Fibroblast of lung (primary cell): Measurements from ENCODE around the gene GREM2. TPM values are rescaled to one million over a fixed set of nuclear protein-coding genes. Genes with fewer than 3 reads are reported as not detected.
A peak's percentile ranks its signal among the peaks of the same experiment; 100 is the strongest.

Experiments
- DNase-seq, 2 donors: peaks; one replicate each; pipeline versions ENCODE4 v3.0.0 to v3.0.0-alpha.2; 2010; ENCODE audit warnings: low read depth in 2 of 2
- H2AFZ ChIP-seq: 2 replicates; pipeline ENCODE4 v1.5.1; 2012; ENCODE audit warnings: low read length, control low read depth, inconsistent platforms
- H3K27ac ChIP-seq: 2 replicates; pipeline ENCODE4 v1.5.1; 2011; ENCODE audit warnings: low read length, control low read depth; ENCODE audit not compliant: insufficient read depth
- H3K27me3 ChIP-seq: 2 replicates; pipeline ENCODE4 v1.5.1; 2011; ENCODE audit warnings: mild to moderate bottlenecking, low read length; ENCODE audit not compliant: control insufficient read depth, insufficient read depth
- H3K36me3 ChIP-seq: 2 replicates; pipeline ENCODE4 v1.5.1; 2011; ENCODE audit warnings: low read length; ENCODE audit not compliant: control insufficient read depth, insufficient read depth
- H3K4me1 ChIP-seq: 2 replicates; pipeline ENCODE4 v1.5.1; 2011; ENCODE audit warnings: low read length; ENCODE audit not compliant: control insufficient read depth, insufficient read depth; ENCODE audit errors: extremely low read depth
- H3K4me2 ChIP-seq: 2 replicates; pipeline ENCODE4 v1.5.1; 2011; ENCODE audit warnings: low read length, control low read depth; ENCODE audit not compliant: insufficient read depth; ENCODE audit errors: extremely low read depth
- H3K4me3 ChIP-seq, 4 experiments: fragments of 200-600 bp in 1 of 4; sonication (generic) in 1 of 4; replicated peaks in 1 of 4; 2 replicates each; pipeline ENCODE4 v1.5.1; 2011 to 2016; ENCODE audit warnings: low read length in 4 of 4, low read depth in 3 of 4, mild to moderate bottlenecking in 3 of 4, control low read depth in 2 of 4, inconsistent platforms in 1 of 4, mixed read lengths in 1 of 4; ENCODE audit not compliant: insufficient read depth in 1 of 4; ENCODE audit errors: control extremely low read depth in 1 of 4
- H3K79me2 ChIP-seq: 2 replicates; pipeline ENCODE4 v1.5.1; 2012; ENCODE audit warnings: mild to moderate bottlenecking, low read length, inconsistent platforms; ENCODE audit not compliant: control insufficient read depth, insufficient read depth
- H3K9ac ChIP-seq: 2 replicates; pipeline ENCODE4 v1.5.1; 2011; ENCODE audit warnings: mild to moderate bottlenecking, low read length, control low read depth; ENCODE audit not compliant: insufficient read depth
- H3K9me3 ChIP-seq: 2 replicates; pipeline ENCODE4 v1.5.1; 2012; ENCODE audit warnings: low read depth, low read length; ENCODE audit not compliant: control insufficient read depth, insufficient read depth
- H4K20me1 ChIP-seq: 2 replicates; pipeline ENCODE4 v1.5.1; 2011; ENCODE audit warnings: low read length; ENCODE audit not compliant: control insufficient read depth, insufficient read depth; ENCODE audit errors: extremely low read depth
- EZH2 ChIP-seq: IDR thresholded peaks from 2 replicates; pipeline ENCODE4 v1.5.1; 2012; ENCODE audit warnings: low read length, control low read depth, mild to moderate bottlenecking; ENCODE audit errors: missing control alignments
- polyA plus RNA-seq, 2 donors: library from polyadenylated mRNA; depleted of rRNA in 1 of 2; stranded (reverse) in 1 of 2; unstranded in 1 of 2; fragments of >200 nt; gene quantifications; 2 replicates each; pipeline ENCODE4 v1.2.1, GENCODE V29; 2011 to 2012; ENCODE audit warnings: missing spikeins in 1 of 2
- total RNA-seq: library from RNA; depleted of rRNA; stranded (reverse); fragments of >200 nt; gene quantifications from 2 replicates; pipeline ENCODE4 v1.2.1, GENCODE V29; 2014
- TF ChIP-seq, protein P1 (sequence below), 2 donors: IDR thresholded peaks in 1 of 2; conservative IDR thresholded peaks in 1 of 2; 1 replicate in 1 of 2; 2 replicates in 1 of 2; pipeline ENCODE4 v1.5.1; 2011 to 2012; ENCODE audit warnings: low read length in 2 of 2, control low read depth in 1 of 2, inconsistent platforms in 1 of 2, low read depth in 1 of 2, mild to moderate bottlenecking in 1 of 2

The GREM2 gene
- total and polyA plus RNA-seq, 2 donors (not counting 1 experiment from before 2014, with no cell fraction given), result 6.9 to 21.1 TPM

DNA sequence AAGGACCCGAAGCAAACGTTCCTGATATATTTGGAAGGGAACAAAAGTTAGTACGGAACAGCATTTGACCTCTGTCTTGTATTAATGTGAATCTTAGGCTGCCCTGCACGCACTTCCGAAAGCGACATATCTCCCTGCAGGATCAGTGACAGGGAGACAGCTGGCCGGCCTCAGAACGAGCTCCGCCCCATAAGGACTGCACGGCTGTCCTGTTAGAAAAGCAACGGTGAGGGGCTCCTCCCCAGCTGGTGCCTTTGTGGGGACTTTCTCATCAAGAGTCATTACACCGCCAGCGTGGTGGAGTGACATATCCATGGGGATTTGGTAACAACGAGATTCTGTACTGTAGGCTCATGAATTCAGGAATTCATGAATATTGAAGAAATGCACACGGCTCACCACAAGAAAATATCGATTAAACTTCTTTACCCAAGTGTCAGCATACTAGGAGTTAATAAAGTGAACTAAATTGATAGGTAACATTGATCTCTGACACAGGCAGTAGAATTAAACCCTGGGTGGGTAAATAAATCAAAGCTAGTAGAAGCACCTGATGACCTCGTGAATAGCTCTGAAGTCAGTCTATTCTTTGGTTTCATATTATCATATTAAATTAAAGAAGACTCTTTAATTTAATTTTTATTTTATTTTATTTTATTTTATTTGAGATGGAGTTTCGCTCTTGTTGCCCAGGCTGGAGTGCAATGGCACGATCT is 8.1 kb upstream of the GREM2 start:
- Histone ChIP-seq H3K4me3 (peak overlapping the region in 2 of 4 experiments; percentile 28 to 40), H3K9ac (no peak overlapping the region), H3K27ac (no peak overlapping the region), H3K36me3 (no peaks in the 10 kb centered on the region), H2AFZ (peak overlapping the region; percentile 52), H3K79me2 (no peaks in the 10 kb centered on the region), H4K20me1 (no peaks in the 10 kb centered on the region), H3K4me1 (no peaks in the 10 kb centered on the region), H3K4me2 (peak overlapping the region; percentile 32), H3K27me3 (no peaks in the 10 kb centered on the region), H3K9me3 (no peaks in the 10 kb centered on the region)
- TF ChIP-seq EZH2, result no peak
- TF ChIP-seq, protein P1, sequence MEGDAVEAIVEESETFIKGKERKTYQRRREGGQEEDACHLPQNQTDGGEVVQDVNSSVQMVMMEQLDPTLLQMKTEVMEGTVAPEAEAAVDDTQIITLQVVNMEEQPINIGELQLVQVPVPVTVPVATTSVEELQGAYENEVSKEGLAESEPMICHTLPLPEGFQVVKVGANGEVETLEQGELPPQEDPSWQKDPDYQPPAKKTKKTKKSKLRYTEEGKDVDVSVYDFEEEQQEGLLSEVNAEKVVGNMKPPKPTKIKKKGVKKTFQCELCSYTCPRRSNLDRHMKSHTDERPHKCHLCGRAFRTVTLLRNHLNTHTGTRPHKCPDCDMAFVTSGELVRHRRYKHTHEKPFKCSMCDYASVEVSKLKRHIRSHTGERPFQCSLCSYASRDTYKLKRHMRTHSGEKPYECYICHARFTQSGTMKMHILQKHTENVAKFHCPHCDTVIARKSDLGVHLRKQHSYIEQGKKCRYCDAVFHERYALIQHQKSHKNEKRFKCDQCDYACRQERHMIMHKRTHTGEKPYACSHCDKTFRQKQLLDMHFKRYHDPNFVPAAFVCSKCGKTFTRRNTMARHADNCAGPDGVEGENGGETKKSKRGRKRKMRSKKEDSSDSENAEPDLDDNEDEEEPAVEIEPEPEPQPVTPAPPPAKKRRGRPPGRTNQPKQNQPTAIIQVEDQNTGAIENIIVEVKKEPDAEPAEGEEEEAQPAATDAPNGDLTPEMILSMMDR (conservative IDR thresholded peaks at IDR 0.05 in 1 of 2, IDR thresholded peaks at IDR 0.05 in 1 of 2; ENCODE audit: low read depth in 1 of 2, low read length in 2 of 2), result no peak
- DNase-seq, result no peak

DNA sequence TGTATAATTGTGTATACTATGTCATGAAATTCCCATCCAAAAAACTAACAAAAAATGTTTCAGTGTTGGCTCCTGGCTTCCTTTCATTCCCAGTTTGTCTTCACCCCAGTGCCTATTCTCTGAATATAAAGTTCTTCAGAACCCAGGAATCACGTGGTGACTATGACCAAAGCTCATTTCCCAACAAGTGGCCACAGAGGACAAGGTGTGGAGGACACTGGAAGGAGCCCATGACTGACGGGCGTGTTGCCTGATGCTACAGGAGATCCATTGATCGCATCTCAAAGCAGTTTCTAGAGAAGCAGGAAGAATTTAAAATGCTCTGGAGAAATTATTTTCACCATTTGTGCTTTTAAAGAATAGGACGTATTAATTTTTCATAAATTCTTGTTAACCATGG is 7.4 kb upstream of the GREM2 start:
- no peaks in the 10 kb centered on the region for H3K36me3 ChIP-seq
- no peak overlapping the region for H3K9ac ChIP-seq
- TF ChIP-seq, protein P1 (conservative IDR thresholded peaks at IDR 0.05 in 1 of 2, IDR thresholded peaks at IDR 0.05 in 1 of 2; ENCODE audit: low read depth in 1 of 2, low read length in 2 of 2), result no peak
- TF ChIP-seq EZH2, result no peak
- no peaks in the 10 kb centered on the region for H3K27me3 ChIP-seq
- H3K9me3 ChIP-seq, result no peaks in the 10 kb centered on the region
- no peak overlapping the region for H2AFZ ChIP-seq
- no peaks in the 10 kb centered on the region for H3K4me1 ChIP-seq
- no peak for DNase-seq
- no peak overlapping the region for H3K4me3 ChIP-seq
- no peak overlapping the region for H3K27ac ChIP-seq
- H3K4me2 ChIP-seq, result no peak overlapping the region
- no peaks in the 10 kb centered on the region for H4K20me1 ChIP-seq
- H3K79me2 ChIP-seq, result no peaks in the 10 kb centered on the region

DNA sequence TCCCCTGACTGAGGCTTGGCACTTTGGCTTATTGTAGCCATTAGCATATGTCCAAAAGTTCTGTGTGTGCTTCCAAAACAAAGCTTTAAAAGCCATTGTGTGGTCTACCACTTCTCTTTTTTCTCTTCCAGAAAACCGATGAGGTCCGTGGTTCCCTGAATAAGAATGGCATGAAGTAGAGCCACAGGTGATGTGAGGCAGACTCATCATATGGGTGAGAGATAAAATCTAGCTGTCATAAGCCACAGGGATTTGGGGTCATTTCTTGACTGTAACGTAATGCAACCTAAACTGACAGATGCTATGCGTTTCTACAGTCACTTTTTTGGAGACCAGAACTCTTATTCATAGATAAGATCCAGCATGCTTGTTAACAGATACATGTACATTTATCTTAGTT is 7.0 kb upstream of the GREM2 start:
- peak in 1 of 2 donors; percentile 61 for DNase-seq
- Histone ChIP-seq H3K27me3 (no peaks in the 10 kb centered on the region), H4K20me1 (no peaks in the 10 kb centered on the region), H3K4me1 (no peaks in the 10 kb centered on the region), H3K4me3 (no peak overlapping the region), H3K9me3 (no peaks in the 10 kb centered on the region), H2AFZ (no peak overlapping the region), H3K79me2 (no peaks in the 10 kb centered on the region), H3K9ac (no peak overlapping the region), H3K27ac (no peak overlapping the region), H3K4me2 (no peak overlapping the region), H3K36me3 (no peaks in the 10 kb centered on the region)
- TF ChIP-seq EZH2, result no peak
- TF ChIP-seq, protein P1 (conservative IDR thresholded peaks at IDR 0.05 in 1 of 2, IDR thresholded peaks at IDR 0.05 in 1 of 2; ENCODE audit: low read depth in 1 of 2, low read length in 2 of 2), result no peak
